Neural progenitor cell (in vitro differentiated cells): ENCODE data around the gene CNEP1R1. TPM values are rescaled to one million over a fixed set of nuclear protein-coding genes. Genes with fewer than 3 reads are reported as not detected.

ENCODE experiments used
- DNase-seq: peaks from one replicate; pipeline ENCODE4 v3.0.0-alpha.2; 2016; ENCODE audit warnings: low spot score
- H2AFZ ChIP-seq: fragments of 200-600 bp; sonication (generic); replicated peaks from 2 replicates; pipeline ENCODE4 v1.6.1; 2016; ENCODE audit warnings: antibody characterized with exemption
- H3F3A ChIP-seq: fragments of 200-600 bp; sonication (generic); 2 replicates; pipeline ENCODE4 v1.6.1; 2016; ENCODE audit warnings: antibody characterized with exemption, low read depth
- H3K27ac ChIP-seq: fragments of 200-600 bp; sonication (generic); 2 replicates; pipeline ENCODE4 v1.5.1; 2016; ENCODE audit warnings: mild to moderate bottlenecking
- H3K27me3 ChIP-seq: fragments of 200-600 bp; sonication (generic); 2 replicates; pipeline ENCODE4 v1.6.1; 2016; ENCODE audit warnings: mild to moderate bottlenecking, moderate library complexity
- H3K36me3 ChIP-seq: fragments of 200-600 bp; sonication (generic); 2 replicates; pipeline ENCODE4 v1.5.1; 2016
- H3K4me1 ChIP-seq: fragments of 200-600 bp; sonication (generic); 2 replicates; pipeline ENCODE4 v1.6.1; 2016; ENCODE audit warnings: mixed run types
- H3K4me2 ChIP-seq: fragments of 200-600 bp; sonication (generic); 2 replicates; pipeline ENCODE4 v1.6.1; 2016
- H3K4me3 ChIP-seq: fragments of 200-600 bp; sonication (generic); 2 replicates; pipeline ENCODE4 v1.5.1; 2016
- H3K79me2 ChIP-seq: fragments of 200-600 bp; sonication (generic); 2 replicates; pipeline ENCODE4 v1.6.1; 2016; ENCODE audit warnings: low read depth
- H3K9ac ChIP-seq: fragments of 200-600 bp; sonication (generic); 2 replicates; pipeline ENCODE4 v1.6.1; 2016
- H3K9me3 ChIP-seq: fragments of 200-600 bp; sonication (generic); 2 replicates; pipeline ENCODE4 v1.5.1; 2016; ENCODE audit warnings: low read depth
- H4K20me1 ChIP-seq: fragments of 200-600 bp; sonication (generic); 2 replicates; pipeline ENCODE4 v1.6.1; 2016; ENCODE audit warnings: low read depth
- H3K27ac Mint-ChIP-seq: 3 replicates; pipeline ENCODE4 v1.8.0; 2021; ENCODE audit warnings: mixed read lengths
- H3K27me3 Mint-ChIP-seq: 2 replicates; pipeline ENCODE4 v1.8.0; 2022; ENCODE audit warnings: low read depth, mild to moderate bottlenecking, inconsistent platforms, moderate library complexity, mixed read lengths; ENCODE audit not compliant: insufficient read depth
- H3K36me3 Mint-ChIP-seq: 3 replicates; pipeline ENCODE4 v1.8.0; 2021; ENCODE audit warnings: mixed read lengths
- H3K4me1 Mint-ChIP-seq: 3 replicates; pipeline ENCODE4 v1.8.0; 2021; ENCODE audit warnings: mixed read lengths
- H3K4me3 Mint-ChIP-seq: 3 replicates; pipeline ENCODE4 v1.8.0; 2021; ENCODE audit warnings: mild to moderate bottlenecking, moderate library complexity, mixed read lengths
- H3K9me3 Mint-ChIP-seq: 3 replicates; pipeline ENCODE4 v1.8.0; 2020; ENCODE audit warnings: mixed read lengths
- EZH2 ChIP-seq: fragments of 200-600 bp; sonication (generic); IDR thresholded peaks from 2 replicates; pipeline ENCODE4 v1.6.1; 2017; ENCODE audit warnings: antibody characterized with exemption, mild to moderate bottlenecking, moderate library complexity
- EZH2phosphoT487 ChIP-seq: fragments of 200-600 bp; sonication (generic); IDR thresholded peaks from 2 replicates; pipeline ENCODE4 v1.6.1; 2017; ENCODE audit warnings: antibody characterized with exemption
- total RNA-seq: library from RNA; depleted of rRNA; stranded (reverse); fragments of >200 nt; gene quantifications from 2 replicates; pipeline ENCODE4 v1.2.3, GENCODE V29; 2015; ENCODE audit warnings: low replicate concordance
- TF ChIP-seq, protein P1 (sequence below): fragments of 200-600 bp; sonication (generic); IDR thresholded peaks from 2 replicates; pipeline ENCODE4 v1.5.1; 2017; ENCODE audit warnings: antibody characterized with exemption, mild to moderate bottlenecking

The CNEP1R1 gene
- total RNA-seq, 1 donor from 2014 or later, result 52.7 TPM

DNA sequence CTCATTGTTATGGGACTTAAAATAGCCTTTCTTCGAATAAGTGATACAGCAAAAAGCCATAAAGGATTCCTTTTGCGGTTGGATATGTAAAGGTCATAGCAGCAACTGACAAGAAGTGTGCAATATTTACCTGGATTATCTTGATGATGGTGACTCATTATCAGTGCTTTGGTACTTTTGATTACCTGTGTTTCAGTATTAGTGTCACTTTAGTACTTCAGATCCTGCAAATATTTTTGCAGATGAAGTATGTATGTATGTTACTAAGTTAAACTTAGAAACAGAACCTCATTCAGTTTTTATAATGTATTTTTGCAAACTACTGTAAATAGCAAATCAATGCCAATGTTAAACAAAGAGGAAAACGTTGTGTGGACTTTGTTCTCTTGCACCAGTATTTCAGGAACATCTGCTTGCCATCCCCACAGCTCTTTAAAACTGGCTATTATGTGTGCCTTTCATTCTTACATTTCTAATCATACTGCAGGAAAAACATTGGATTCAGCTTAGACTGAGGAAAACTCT is 10.5 kb downstream of the CNEP1R1 start:
- no peak overlapping the region for H3K27ac Mint-ChIP-seq
- no peak for DNase-seq
- no peak overlapping the region for H3K4me3 Mint-ChIP-seq
- Histone ChIP-seq H4K20me1 (no peaks in the 10 kb centered on the region), H3K27me3 (no peaks in the 10 kb centered on the region), H3K9ac (no peak overlapping the region), H3K79me2 (peaks cover 4% of the 10 kb centered on the region), H2AFZ (no peak overlapping the region), H3K9me3 (no peaks in the 10 kb centered on the region), H3K27ac (no peak overlapping the region), H3F3A (peaks cover 10% of the 10 kb centered on the region), H3K4me3 (no peak overlapping the region), H3K4me1 (no peaks in the 10 kb centered on the region), H3K36me3 (peaks cover 10% of the 10 kb centered on the region), H3K4me2 (no peak overlapping the region)
- peaks cover 3% of the 10 kb centered on the region for H3K4me1 Mint-ChIP-seq
- H3K27me3 Mint-ChIP-seq, result no peaks in the 10 kb centered on the region
- TF ChIP-seq, protein P1, sequence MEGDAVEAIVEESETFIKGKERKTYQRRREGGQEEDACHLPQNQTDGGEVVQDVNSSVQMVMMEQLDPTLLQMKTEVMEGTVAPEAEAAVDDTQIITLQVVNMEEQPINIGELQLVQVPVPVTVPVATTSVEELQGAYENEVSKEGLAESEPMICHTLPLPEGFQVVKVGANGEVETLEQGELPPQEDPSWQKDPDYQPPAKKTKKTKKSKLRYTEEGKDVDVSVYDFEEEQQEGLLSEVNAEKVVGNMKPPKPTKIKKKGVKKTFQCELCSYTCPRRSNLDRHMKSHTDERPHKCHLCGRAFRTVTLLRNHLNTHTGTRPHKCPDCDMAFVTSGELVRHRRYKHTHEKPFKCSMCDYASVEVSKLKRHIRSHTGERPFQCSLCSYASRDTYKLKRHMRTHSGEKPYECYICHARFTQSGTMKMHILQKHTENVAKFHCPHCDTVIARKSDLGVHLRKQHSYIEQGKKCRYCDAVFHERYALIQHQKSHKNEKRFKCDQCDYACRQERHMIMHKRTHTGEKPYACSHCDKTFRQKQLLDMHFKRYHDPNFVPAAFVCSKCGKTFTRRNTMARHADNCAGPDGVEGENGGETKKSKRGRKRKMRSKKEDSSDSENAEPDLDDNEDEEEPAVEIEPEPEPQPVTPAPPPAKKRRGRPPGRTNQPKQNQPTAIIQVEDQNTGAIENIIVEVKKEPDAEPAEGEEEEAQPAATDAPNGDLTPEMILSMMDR, result no peak
- H3K36me3 Mint-ChIP-seq, result peaks cover 10% of the 10 kb centered on the region
- H3K9me3 Mint-ChIP-seq, result no peaks in the 10 kb centered on the region

DNA sequence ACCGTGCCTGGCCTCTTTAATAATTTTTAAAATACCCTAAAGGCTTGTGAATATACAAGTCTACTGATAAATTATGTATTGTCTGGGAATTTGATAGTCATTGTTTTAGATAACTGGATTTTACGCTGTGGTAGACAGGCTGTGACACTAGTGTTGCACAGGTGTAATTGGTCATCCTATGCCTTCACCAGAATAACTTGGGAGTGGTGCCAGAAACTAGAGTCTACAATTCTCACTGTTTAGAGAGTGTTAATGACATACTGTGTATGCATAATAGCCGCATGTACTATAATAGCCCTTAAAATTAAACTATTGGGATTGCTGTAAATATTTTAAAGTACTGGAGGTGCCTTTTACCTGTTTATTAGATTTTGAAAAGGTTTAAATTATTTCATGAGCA is 11.4 kb downstream of the CNEP1R1 start:
- no peaks in the 10 kb centered on the region for H4K20me1 ChIP-seq
- peaks cover 10% of the 10 kb centered on the region for H3K36me3 ChIP-seq
- no peak overlapping the region for H3K4me3 ChIP-seq
- H3K4me1 ChIP-seq, result no peaks in the 10 kb centered on the region
- H3K4me2 ChIP-seq, result no peak overlapping the region
- Mint-ChIP-seq H3K4me3 (no peak overlapping the region), H3K4me1 (peaks cover 3% of the 10 kb centered on the region), H3K9me3 (no peaks in the 10 kb centered on the region), H3K27me3 (no peaks in the 10 kb centered on the region), H3K36me3 (peaks cover 6% of the 10 kb centered on the region), H3K27ac (no peak overlapping the region)
- no peak overlapping the region for H3K9ac ChIP-seq
- no peak for TF ChIP-seq EZH2phosphoT487
- no peak for TF ChIP-seq EZH2
- TF ChIP-seq, protein P1, result no peak
- H3K79me2 ChIP-seq, result no peaks in the 10 kb centered on the region
- H3F3A ChIP-seq, result peaks cover 10% of the 10 kb centered on the region
- no peaks in the 10 kb centered on the region for H3K9me3 ChIP-seq
- H3K27me3 ChIP-seq, result no peaks in the 10 kb centered on the region
- no peak for DNase-seq
- no peak overlapping the region for H3K27ac ChIP-seq
- no peak overlapping the region for H2AFZ ChIP-seq

DNA sequence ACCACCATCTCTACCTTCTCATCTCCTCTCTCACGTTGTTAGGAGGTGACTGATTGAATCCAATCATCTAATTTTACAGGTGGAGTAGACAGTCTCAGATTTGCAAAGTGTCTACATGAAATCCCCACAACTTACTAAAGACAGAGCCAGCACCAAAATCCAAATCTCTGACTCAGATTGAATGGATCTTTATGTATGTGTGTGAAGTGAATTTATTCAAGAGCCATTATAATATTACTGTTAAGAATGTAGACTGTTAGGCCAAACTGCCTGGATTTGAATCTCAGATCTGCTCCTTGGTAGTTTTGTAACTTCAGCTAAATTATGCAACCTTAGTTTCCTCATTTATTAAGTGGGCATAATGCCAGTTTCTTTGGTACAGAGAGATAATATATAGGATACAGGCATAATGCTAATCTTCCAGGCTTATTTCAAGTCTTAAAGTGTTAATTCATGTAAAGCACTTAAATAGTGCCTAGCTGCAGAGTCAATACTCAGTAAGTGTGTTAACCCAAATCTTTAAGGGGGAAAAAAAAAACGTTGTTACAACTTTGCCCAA is 12.7 kb downstream of the CNEP1R1 start:
- H3K27me3 Mint-ChIP-seq, result no peaks in the 10 kb centered on the region
- Histone ChIP-seq H3K4me1 (no peaks in the 10 kb centered on the region), H4K20me1 (no peaks in the 10 kb centered on the region), H3K27me3 (no peaks in the 10 kb centered on the region), H3F3A (peaks cover 10% of the 10 kb centered on the region), H3K36me3 (peaks cover 10% of the 10 kb centered on the region), H3K4me2 (no peak overlapping the region), H2AFZ (no peak overlapping the region), H3K27ac (no peak overlapping the region), H3K9me3 (no peaks in the 10 kb centered on the region), H3K9ac (no peak overlapping the region), H3K79me2 (no peaks in the 10 kb centered on the region), H3K4me3 (no peak overlapping the region)
- DNase-seq, result no peak
- H3K36me3 Mint-ChIP-seq, result peaks cover 4% of the 10 kb centered on the region
- H3K9me3 Mint-ChIP-seq, result no peaks in the 10 kb centered on the region
- no peak overlapping the region for H3K27ac Mint-ChIP-seq
- H3K4me1 Mint-ChIP-seq, result peaks cover 3% of the 10 kb centered on the region
- TF ChIP-seq, protein P1, result no peak
- TF ChIP-seq EZH2phosphoT487 (no peak), EZH2 (no peak)
- H3K4me3 Mint-ChIP-seq, result no peak overlapping the region
